Skeletal muscle tissue (tissue), 4 donors: ENCODE data around the gene RIPOR3. TPM values are rescaled to one million over a fixed set of nuclear protein-coding genes. Genes with fewer than 3 reads are reported as not detected.
A peak's percentile ranks its signal among the peaks of the same experiment; 100 is the strongest.
"Not testable (repeated sequence)": the region's sequence is repeated elsewhere in the genome, so short reads cannot be mapped to it uniquely, and the experiment has no call there.

Experiments used
- H3K27ac ChIP-seq: one replicate; pipeline ENCODE4 v1.7.0; 2013; ENCODE audit warnings: mild to moderate bottlenecking, low read depth, low read length, inconsistent platforms
- H3K27me3 ChIP-seq, 3 donors: one replicate each; pipeline ENCODE4 v1.7.0; 2013; ENCODE audit warnings: low read length in 3 of 3; ENCODE audit not compliant: control insufficient read depth in 3 of 3, insufficient read depth in 3 of 3
- H3K36me3 ChIP-seq, 3 donors: one replicate each; pipeline ENCODE4 v1.7.0; 2013; ENCODE audit warnings: low read length in 3 of 3; ENCODE audit not compliant: control insufficient read depth in 3 of 3, insufficient read depth in 3 of 3
- H3K4me1 ChIP-seq, 3 donors: one replicate each; pipeline ENCODE4 v1.7.0; 2013; ENCODE audit warnings: low read length in 3 of 3, mild to moderate bottlenecking in 3 of 3; ENCODE audit not compliant: control insufficient read depth in 3 of 3, insufficient read depth in 3 of 3
- H3K4me3 ChIP-seq, 3 donors: one replicate each; pipeline ENCODE4 v1.7.0; 2013; ENCODE audit warnings: low read length in 3 of 3
- H3K9ac ChIP-seq, 3 donors: one replicate each; pipeline ENCODE4 v1.7.0; 2013; ENCODE audit warnings: low read length in 3 of 3, mild to moderate bottlenecking in 3 of 3, moderate library complexity in 2 of 3, low read depth in 1 of 3
- H3K9me3 ChIP-seq, 3 donors: one replicate each; pipeline ENCODE4 v1.7.0; 2013; ENCODE audit warnings: low read length in 3 of 3; ENCODE audit not compliant: control insufficient read depth in 3 of 3
- total RNA-seq: library from RNA; depleted of rRNA; stranded (reverse); fragments of >200 nt; gene quantifications from one replicate; pipeline ENCODE4 v1.2.3, GENCODE V29; 2014
- donor health status: Osteomylitis.

Gene RIPOR3
- total RNA-seq, 1 donor from 2014 or later: 2.6 TPM

DNA sequence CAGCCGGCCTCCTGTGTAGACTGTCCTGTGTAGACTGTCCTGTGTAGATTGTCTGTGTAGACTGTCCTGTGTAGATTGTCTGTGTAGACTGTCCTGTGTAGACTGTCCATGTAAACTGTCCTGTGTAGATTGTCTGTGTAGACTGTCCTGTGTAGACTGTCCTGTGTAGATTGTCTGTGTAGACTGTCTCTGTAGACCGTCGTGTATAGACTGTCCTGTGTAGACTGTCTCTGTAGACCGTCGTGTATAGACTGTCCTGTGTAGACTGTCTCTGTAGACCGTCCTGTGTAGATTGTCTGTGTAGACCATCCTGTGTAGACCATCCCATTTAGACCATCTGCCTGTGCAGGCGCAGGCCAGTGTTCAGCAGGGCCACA lies 121.9 kb downstream of the RIPOR3 start:
- not testable (repeated sequence) for H3K4me3 ChIP-seq, H3K9me3 ChIP-seq
- H3K36me3 ChIP-seq: peaks cover 13 to 35% (median 18%) of the 10 kb centered on the region in 3 donors

GRCh38 chr20:50568549-50568942 lies 122.8 kb downstream of the RIPOR3 start:
- H3K9ac ChIP-seq: no peak overlapping the region
- peaks cover 12 to 33% (median 16%) of the 10 kb centered on the region in 3 donors for H3K36me3 ChIP-seq
- peaks cover 31 to 39% (median 34%) of the 10 kb centered on the region in 3 donors for H3K4me1 ChIP-seq
- no peak overlapping the region for H3K27ac ChIP-seq
- no peaks in the 10 kb centered on the region for H3K27me3 ChIP-seq
- H3K4me3 ChIP-seq: no peak overlapping the region
- no peaks in the 10 kb centered on the region for H3K9me3 ChIP-seq

More for the DNA sequence above, 121.9 kb downstream of the RIPOR3 start:
- not testable (repeated sequence) for H3K9ac ChIP-seq, H3K27me3 ChIP-seq
- H3K27ac ChIP-seq: peak overlapping the region; percentile 7
- peaks cover 39 to 42% (median 41%) of the 10 kb centered on the region in 3 donors for H3K4me1 ChIP-seq

DNA sequence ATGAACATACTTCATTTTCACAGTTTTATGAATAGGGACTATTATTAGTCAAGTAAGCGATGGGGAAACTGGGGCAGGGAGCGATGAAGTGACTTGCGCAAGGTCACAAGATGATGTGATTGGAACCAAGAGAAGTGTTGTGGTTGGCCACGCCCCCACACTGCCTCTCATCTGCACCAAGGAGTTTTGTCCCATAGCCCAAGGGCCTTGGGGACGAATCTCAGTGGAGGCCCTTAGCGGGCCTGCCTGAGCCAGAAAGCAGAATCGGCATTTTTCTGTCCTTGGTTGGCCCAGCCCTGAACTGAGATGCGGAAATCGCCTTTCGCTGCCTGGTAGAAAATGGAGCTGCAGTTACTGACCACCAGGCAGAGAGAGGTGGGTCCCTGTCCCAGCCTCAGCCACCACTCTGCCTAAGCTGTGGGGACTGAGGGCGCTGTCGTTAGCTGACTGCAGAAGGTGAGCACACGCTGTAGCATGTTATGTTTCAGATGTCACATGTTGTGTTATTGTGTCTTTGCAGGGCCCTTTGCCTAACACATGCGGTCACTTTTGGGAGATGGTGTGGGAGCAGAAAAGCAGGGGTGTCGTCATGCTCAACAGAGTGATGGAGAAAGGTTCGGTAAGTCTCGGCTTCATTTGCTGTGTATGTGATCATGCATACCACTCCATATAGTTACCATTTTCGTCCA lies 123.3 kb downstream of the RIPOR3 start:
- Histone ChIP-seq H3K9ac (no peak overlapping the region), H3K36me3 (peaks cover 12 to 33% (median 18%) of the 10 kb centered on the region in 3 donors), H3K4me1 (peaks cover 31 to 39% (median 34%) of the 10 kb centered on the region in 3 donors), H3K4me3 (no peak overlapping the region), H3K27ac (no peak overlapping the region), H3K9me3 (no peaks in the 10 kb centered on the region), H3K27me3 (no peaks in the 10 kb centered on the region)

DNA sequence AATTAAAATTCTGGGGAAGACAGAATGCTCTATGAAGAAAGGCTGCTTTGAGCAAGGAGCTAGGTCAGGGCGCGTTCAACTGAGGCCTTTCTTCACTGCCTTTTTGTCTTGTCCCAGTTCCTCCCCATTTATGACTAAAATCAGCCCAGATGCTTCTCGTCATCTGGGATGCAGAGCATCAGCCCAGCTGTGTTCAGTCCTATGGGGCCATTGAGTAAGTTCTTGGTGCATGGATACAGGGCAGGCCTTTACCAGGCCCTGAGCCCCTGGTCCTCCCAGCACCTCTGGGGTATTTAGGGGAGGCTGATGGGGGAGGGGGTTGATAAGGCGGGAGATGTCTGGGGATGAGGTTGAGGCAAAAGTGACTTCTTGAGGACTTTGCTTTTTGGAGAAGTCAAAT lies 125.5 kb downstream of the RIPOR3 start:
- Histone ChIP-seq H3K27ac (no peak overlapping the region), H3K9me3 (no peaks in the 10 kb centered on the region), H3K4me1 (peaks cover 40 to 46% (median 40%) of the 10 kb centered on the region in 3 donors), H3K36me3 (peaks cover 12 to 34% (median 24%) of the 10 kb centered on the region in 3 donors), H3K9ac (no peak overlapping the region), H3K4me3 (no peak overlapping the region), H3K27me3 (no peaks in the 10 kb centered on the region)

GRCh38 chr20:50565383-50565782 lies 126.0 kb downstream of the RIPOR3 start:
- no peak overlapping the region for H3K4me3 ChIP-seq
- no peaks in the 10 kb centered on the region for H3K9me3 ChIP-seq
- peaks cover 12 to 32% (median 24%) of the 10 kb centered on the region in 3 donors for H3K36me3 ChIP-seq
- H3K9ac ChIP-seq: no peak overlapping the region
- H3K27me3 ChIP-seq: no peaks in the 10 kb centered on the region
- no peak overlapping the region for H3K27ac ChIP-seq
- peaks cover 38 to 43% (median 39%) of the 10 kb centered on the region in 3 donors for H3K4me1 ChIP-seq

GRCh38 chr20:50563133-50563944 lies 128.0 kb downstream of the RIPOR3 start:
- Histone ChIP-seq H3K4me1 (peaks cover 30 to 42% (median 41%) of the 10 kb centered on the region in 3 donors), H3K27ac (no peak overlapping the region), H3K9ac (peak overlapping the region in 2 of 3 donors; percentile 4 to 19)

DNA sequence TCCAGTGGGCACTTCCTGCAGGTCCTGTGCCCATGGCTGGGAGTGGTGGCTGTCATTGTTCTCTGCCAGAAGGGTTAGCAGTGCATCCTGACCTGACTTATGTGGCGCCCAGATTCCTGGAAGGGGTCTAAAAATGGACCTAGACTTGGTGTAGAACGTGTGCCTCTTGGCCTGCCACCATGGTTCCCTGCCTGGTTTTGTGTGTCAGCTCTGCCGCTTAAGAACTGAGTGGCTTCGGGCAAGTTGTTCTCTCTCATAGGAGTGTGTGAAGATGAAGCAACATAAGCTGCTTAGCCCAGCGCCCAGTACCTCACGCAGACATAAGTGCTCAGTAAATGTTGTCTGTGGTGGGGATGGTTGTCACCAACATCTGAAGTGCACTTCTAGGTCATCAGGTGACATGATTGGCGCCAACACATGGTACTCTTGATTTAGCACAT lies 129.1 kb downstream of the RIPOR3 start:
- Histone ChIP-seq H3K4me3 (peak overlapping the region in 2 of 3 donors; percentile 4 to 23), H3K9me3 (no peaks in the 10 kb centered on the region), H3K9ac (peak overlapping the region in 1 of 3 donors; percentile 34), H3K27ac (peak overlapping the region; percentile 79), H3K27me3 (no peaks in the 10 kb centered on the region), H3K36me3 (peaks cover 4 to 12% (median 11%) of the 10 kb centered on the region in 3 donors), H3K4me1 (peaks cover 30 to 41% (median 39%) of the 10 kb centered on the region in 3 donors)

More at GRCh38 chr20:50563133-50563944, 128.0 kb downstream of the RIPOR3 start:
- Histone ChIP-seq H3K27me3 (no peaks in the 10 kb centered on the region), H3K4me3 (no peak overlapping the region), H3K36me3 (peaks cover 5 to 19% (median 17%) of the 10 kb centered on the region in 3 donors), H3K9me3 (no peaks in the 10 kb centered on the region)

DNA sequence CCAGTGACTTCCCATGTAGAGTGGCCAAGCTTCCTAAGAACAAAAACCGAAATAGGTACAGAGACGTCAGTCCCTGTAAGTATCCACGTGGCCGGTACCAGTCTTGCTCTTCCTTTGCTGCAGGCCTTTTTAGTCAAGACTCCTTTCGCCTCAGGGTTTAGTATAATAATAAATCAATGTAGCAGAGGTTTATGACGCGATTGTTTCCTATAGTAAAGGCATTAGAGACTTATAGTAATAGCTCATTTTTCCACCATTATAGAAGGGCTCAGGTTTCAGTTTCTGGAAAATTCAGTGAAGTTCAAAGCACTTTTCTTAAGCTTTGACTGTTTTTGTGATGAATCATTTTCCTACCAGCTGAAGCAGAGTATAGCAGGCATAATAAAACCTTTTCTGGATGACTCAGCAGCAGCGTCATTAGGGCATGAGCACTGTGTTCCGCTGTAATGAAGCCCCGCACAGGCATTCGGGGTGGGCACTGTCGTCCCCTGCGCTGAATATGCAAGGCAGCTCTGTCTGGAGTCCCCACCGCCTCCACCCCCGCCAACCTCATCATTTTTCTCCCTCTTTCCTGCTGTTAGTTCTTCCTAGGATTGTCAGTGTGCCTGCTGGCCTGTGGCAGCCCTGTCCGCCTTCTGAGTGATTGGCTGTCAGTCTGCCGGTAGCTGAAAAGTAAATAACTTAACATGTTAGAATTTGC lies 129.8 kb downstream of the RIPOR3 start:
- Histone ChIP-seq H3K27ac (peak overlapping the region; percentile 79), H3K9me3 (no peaks in the 10 kb centered on the region), H3K4me1 (peaks cover 30 to 41% (median 39%) of the 10 kb centered on the region in 3 donors), H3K36me3 (peaks cover 4 to 12% (median 8%) of the 10 kb centered on the region in 3 donors), H3K27me3 (no peaks in the 10 kb centered on the region), H3K9ac (peak overlapping the region; percentile 7 to 34 (median 10)), H3K4me3 (no peak overlapping the region)

DNA sequence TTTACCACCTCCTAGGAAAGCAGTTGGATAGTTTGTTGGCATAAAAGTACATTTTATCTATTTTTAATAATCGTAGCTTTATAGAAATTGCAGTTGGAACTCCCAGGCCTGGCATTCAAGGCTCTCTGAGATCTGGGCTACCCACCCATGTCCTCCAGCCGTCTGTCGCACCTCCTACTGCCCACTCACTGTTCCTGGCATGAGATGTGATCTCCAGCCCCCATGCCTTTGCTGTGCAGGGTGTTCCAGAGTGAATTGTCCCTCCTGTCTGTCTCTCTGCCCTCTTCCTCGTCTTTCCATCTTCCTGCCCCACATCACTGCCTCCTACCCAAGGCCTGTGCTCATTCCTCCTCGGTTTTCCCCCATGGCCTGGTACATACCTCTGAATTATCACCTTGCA lies 130.5 kb downstream of the RIPOR3 start:
- H3K9ac ChIP-seq: peak overlapping the region in 1 of 3 donors; percentile 10
- H3K36me3 ChIP-seq: peaks cover 2 to 12% (median 8%) of the 10 kb centered on the region in 3 donors
- H3K4me3 ChIP-seq: no peak overlapping the region
- peaks cover 30 to 41% (median 39%) of the 10 kb centered on the region in 3 donors for H3K4me1 ChIP-seq
- no peaks in the 10 kb centered on the region for H3K27me3 ChIP-seq
- peak overlapping the region; percentile 79 for H3K27ac ChIP-seq
- no peaks in the 10 kb centered on the region for H3K9me3 ChIP-seq
